Spleen (tissue), 7 donors: ENCODE results near the gene INF2.

Experiments used
- POLR2A ChIP-seq, 3 donors: fragments of 450-650 bp; IDR thresholded peaks; one replicate each; pipeline ENCODE4 v1.5.1; 2017; ENCODE audit warnings: antibody characterized with exemption in 3 of 3, mild to moderate bottlenecking in 1 of 3
- POLR2AphosphoS5 ChIP-seq, 3 donors: sonication (generic); formaldehyde crosslinking; IDR thresholded peaks; one replicate each; pipeline ENCODE4 v1.5.1; 2017; ENCODE audit warnings: antibody characterized with exemption in 3 of 3
- TF ChIP-seq, protein P1 (sequence below), 11 experiments: fragments of 200-600 bp in 7 of 11; fragments of 450-650 bp in 4 of 11; sonication (generic) in 4 of 11; IDR thresholded peaks in 8 of 11; conservative IDR thresholded peaks in 3 of 11; 1 replicate in 7 of 11; 2 replicates in 4 of 11; pipeline versions ENCODE4 v1.4.0 to v1.8.0; 2016 to 2021; ENCODE audit warnings: antibody characterized with exemption in 11 of 11, inconsistent platforms in 4 of 11, mild to moderate bottlenecking in 1 of 11
- donor health status: DM: no; HTN: no; CAD: no; lungs with moderate emphysema.
- donor health status: DM: no; HTN: no; CAD: no.
- donor health status: DM: no; HTN: no; CAD: no.

DNA sequence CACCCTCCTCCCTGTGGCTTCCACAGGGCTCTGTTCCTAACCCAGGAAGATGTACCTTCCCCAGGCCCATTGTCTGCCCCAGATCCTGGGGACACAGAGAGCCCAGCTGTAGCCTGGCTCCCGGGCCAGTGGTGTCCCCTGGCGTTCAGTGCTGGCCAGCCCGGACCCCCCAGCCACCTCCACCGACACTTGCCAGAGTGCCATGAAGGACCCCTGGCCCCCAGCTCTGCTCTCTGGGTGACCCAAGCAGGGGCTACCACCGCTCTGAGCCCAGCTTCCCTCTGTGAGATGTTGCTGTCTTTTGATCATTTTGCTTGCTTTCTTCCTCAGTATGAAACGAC is 6.2 kb downstream of the INF2 start:
- TF ChIP-seq POLR2AphosphoS5 (IDR thresholded peaks at IDR 0.05) (no peak), POLR2A (IDR thresholded peaks at IDR 0.05) (no peak)
- TF ChIP-seq, protein P1, sequence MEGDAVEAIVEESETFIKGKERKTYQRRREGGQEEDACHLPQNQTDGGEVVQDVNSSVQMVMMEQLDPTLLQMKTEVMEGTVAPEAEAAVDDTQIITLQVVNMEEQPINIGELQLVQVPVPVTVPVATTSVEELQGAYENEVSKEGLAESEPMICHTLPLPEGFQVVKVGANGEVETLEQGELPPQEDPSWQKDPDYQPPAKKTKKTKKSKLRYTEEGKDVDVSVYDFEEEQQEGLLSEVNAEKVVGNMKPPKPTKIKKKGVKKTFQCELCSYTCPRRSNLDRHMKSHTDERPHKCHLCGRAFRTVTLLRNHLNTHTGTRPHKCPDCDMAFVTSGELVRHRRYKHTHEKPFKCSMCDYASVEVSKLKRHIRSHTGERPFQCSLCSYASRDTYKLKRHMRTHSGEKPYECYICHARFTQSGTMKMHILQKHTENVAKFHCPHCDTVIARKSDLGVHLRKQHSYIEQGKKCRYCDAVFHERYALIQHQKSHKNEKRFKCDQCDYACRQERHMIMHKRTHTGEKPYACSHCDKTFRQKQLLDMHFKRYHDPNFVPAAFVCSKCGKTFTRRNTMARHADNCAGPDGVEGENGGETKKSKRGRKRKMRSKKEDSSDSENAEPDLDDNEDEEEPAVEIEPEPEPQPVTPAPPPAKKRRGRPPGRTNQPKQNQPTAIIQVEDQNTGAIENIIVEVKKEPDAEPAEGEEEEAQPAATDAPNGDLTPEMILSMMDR (IDR thresholded peaks at IDR 0.05 in 8 of 11, conservative IDR thresholded peaks at IDR 0.05 in 3 of 11) = no peak
